Measurements from ENCODE around the gene ANO6.

ANO6 gene

DNA sequence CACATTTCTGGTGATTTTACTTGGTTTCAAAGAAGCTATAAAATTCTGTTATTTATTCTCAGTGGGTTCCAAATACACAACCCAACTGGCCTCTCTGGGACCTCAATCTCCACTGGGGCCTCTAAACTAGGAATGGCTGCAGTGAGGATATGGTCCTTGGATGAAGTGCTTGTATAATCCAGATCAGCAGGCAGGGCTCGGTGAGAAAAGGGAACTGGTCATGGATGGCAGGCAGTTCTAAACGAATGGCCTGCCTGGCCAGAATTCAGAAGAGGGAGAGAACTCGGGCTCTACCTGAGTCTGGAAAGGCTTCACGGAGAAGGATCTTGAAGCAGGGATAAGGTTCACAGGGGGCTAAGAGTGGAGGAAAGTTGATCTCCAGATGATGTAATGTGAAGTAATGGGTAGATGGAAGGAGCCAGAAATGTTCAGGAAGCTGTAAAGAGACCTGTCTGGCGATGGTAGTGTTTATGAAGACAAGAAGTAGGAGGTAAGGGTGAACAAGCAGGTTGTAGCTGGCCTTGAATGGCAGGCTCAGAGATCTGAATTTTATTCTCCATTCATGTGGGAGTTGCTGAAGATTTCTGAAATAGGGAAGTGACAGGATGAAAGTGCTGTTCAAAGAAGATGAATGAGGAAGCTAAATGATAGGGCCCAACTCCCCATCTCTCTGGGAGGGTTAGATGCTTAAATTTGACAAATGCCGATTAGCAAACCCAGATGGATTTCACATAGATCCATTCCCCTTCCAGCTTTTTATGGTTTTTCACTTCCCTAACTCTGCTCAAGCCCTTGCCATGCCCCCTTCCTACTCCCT lies 31.5 kb upstream of the ANO6 start:
- Histone ChIP-seq H3K27me3 (ENCODE audit: control insufficient read depth in 5 of 5, insufficient read depth in 4 of 5, low read length in 5 of 5) (no peaks in the 10 kb centered on the region), H3K4me3 (ENCODE audit: low read depth in 1 of 5, low read length in 5 of 5) (no peak overlapping the region), H3K9ac (ENCODE audit: low read length in 5 of 5) (no peak overlapping the region), H3K9me3 (ENCODE audit: control insufficient read depth in 5 of 5, low read length in 5 of 5) (peaks cover 0 to 2% (median under 1%) of the 10 kb centered on the region in 5 donors), H3K4me1 (ENCODE audit: control insufficient read depth in 5 of 5, insufficient read depth in 5 of 5, low read length in 5 of 5) (peaks cover 0 to 15% (median 9%) of the 10 kb centered on the region in 5 donors), H3K27ac (ENCODE audit: low read depth, low read length) (no peak overlapping the region), H3K36me3 (ENCODE audit: control insufficient read depth in 5 of 5, insufficient read depth in 5 of 5, low read length in 5 of 5) (no peaks in the 10 kb centered on the region)

DNA sequence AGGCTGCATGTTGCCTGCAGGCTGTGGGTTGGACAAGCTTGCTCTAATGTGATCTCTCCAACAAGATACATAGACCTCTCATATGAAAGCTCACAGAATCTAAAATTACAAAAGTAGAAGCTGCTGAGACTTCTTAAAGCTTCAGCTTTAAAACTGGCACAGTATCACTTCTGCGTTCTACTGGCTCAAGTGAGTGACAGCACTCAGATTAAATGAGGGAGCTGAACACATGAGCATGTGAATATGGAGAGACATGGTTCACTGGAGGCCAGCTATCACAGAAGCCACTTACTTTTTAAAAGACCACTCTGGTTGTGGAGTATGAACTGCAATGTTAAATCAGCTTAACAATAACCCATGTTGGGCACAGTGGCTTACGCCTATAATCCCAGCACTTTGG lies 29.1 kb upstream of the ANO6 start:
- Histone ChIP-seq H3K27me3 (ENCODE audit: control insufficient read depth in 5 of 5, insufficient read depth in 4 of 5, low read length in 5 of 5) (no peaks in the 10 kb centered on the region), H3K4me3 (ENCODE audit: low read depth in 1 of 5, low read length in 5 of 5) (no peak overlapping the region), H3K36me3 (ENCODE audit: control insufficient read depth in 5 of 5, insufficient read depth in 5 of 5, low read length in 5 of 5) (no peaks in the 10 kb centered on the region), H3K27ac (ENCODE audit: low read depth, low read length) (no peak overlapping the region), H3K4me1 (ENCODE audit: control insufficient read depth in 5 of 5, insufficient read depth in 5 of 5, low read length in 5 of 5) (peaks cover 0 to 15% (median 10%) of the 10 kb centered on the region in 5 donors), H3K9ac (ENCODE audit: low read length in 5 of 5) (no peak overlapping the region), H3K9me3 (ENCODE audit: control insufficient read depth in 5 of 5, low read length in 5 of 5) (no peaks in the 10 kb centered on the region)

DNA sequence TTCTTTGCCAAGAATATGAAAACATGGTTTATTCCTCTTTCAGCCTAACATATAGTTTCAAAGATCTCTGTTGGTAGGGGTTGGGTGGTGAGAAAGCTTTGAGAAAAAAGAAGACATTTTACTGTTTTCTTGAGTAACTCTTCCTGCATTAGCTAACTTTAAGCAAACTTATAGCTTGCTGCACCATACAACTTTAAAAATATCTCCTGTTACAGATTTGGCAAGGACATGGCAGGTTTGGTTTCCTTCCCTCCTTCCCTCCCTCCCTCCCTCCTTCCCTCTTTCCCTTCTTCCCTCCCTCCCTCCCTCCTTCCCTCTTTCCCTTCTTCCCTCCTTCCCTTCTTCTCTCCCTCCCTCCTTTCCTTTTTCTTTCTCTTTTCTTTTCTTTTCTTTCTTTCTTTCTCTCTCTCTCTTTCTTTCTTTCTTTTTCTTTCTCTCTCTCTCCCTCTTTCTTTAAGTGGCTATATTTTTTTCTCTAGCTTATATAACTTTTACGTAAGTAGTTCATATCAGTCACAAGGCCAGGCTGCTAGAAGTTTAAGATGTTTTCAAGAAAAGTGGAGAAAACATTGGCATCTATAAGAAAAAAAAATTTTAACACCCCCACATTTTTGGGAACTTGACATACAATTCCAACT lies 26.0 kb upstream of the ANO6 start:
- Histone ChIP-seq H3K27ac (ENCODE audit: low read depth, low read length) (peak overlapping the region; percentile 42), H3K36me3 (ENCODE audit: control insufficient read depth in 5 of 5, insufficient read depth in 5 of 5, low read length in 5 of 5) (no peaks in the 10 kb centered on the region), H3K4me1 (ENCODE audit: control insufficient read depth in 5 of 5, insufficient read depth in 5 of 5, low read length in 5 of 5) (peaks cover 0 to 15% (median 6%) of the 10 kb centered on the region in 5 donors), H3K9ac (ENCODE audit: low read length in 5 of 5) (no peak overlapping the region), H3K9me3 (ENCODE audit: control insufficient read depth in 5 of 5, low read length in 5 of 5) (no peaks in the 10 kb centered on the region), H3K4me3 (ENCODE audit: low read depth in 1 of 5, low read length in 5 of 5) (no peak overlapping the region), H3K27me3 (ENCODE audit: control insufficient read depth in 5 of 5, insufficient read depth in 4 of 5, low read length in 5 of 5) (no peaks in the 10 kb centered on the region)

DNA sequence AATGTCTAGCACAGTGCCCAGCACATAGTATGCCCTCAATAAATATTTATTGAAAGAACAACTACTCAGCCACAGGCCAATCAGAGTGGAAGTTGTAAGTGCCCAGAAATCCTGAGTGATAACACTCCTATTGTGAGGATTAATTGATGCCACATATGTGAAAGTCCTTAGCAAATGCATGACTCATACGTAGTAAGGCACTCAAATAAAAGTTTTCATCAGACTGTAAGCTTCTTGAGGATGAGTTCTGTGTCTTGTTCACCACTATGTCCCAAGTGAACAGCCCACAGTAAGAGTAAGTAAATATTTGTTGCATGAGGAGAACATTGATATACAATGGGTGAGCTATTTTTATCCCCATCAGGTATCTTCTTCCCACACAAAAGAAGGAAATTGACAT lies 24.7 kb upstream of the ANO6 start:
- Histone ChIP-seq H3K27ac (ENCODE audit: low read depth, low read length) (no peak overlapping the region), H3K27me3 (ENCODE audit: control insufficient read depth in 5 of 5, insufficient read depth in 4 of 5, low read length in 5 of 5) (no peaks in the 10 kb centered on the region), H3K9ac (ENCODE audit: low read length in 5 of 5) (no peak overlapping the region), H3K9me3 (ENCODE audit: control insufficient read depth in 5 of 5, low read length in 5 of 5) (no peaks in the 10 kb centered on the region), H3K36me3 (ENCODE audit: control insufficient read depth in 5 of 5, insufficient read depth in 5 of 5, low read length in 5 of 5) (no peaks in the 10 kb centered on the region), H3K4me3 (ENCODE audit: low read depth in 1 of 5, low read length in 5 of 5) (no peak overlapping the region), H3K4me1 (ENCODE audit: control insufficient read depth in 5 of 5, insufficient read depth in 5 of 5, low read length in 5 of 5) (peaks cover 0 to 15% (median 6%) of the 10 kb centered on the region in 5 donors)

DNA sequence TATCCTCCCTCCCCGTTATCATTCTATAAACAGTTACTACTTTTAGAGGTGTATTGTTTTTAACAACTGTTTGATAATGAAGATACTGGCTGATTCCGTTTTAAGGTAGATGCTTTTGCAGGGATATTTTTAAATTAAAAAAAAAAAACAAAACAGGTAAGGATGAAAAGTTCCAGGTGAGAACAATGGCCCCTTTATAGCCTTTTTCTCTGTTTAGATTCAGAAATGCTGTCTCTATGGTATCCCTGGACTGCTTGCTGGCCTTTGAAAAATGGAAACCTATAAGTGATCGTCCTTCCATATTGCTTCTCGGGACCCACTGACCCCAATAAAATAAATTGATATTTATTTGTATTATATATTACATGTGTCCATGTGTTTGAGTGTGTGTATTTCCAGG lies 23.2 kb upstream of the ANO6 start:
- H3K36me3 ChIP-seq (ENCODE audit: control insufficient read depth in 5 of 5, insufficient read depth in 5 of 5, low read length in 5 of 5) = no peaks in the 10 kb centered on the region
- no peaks in the 10 kb centered on the region for H3K9me3 ChIP-seq (ENCODE audit: control insufficient read depth in 5 of 5, low read length in 5 of 5)

DNA sequence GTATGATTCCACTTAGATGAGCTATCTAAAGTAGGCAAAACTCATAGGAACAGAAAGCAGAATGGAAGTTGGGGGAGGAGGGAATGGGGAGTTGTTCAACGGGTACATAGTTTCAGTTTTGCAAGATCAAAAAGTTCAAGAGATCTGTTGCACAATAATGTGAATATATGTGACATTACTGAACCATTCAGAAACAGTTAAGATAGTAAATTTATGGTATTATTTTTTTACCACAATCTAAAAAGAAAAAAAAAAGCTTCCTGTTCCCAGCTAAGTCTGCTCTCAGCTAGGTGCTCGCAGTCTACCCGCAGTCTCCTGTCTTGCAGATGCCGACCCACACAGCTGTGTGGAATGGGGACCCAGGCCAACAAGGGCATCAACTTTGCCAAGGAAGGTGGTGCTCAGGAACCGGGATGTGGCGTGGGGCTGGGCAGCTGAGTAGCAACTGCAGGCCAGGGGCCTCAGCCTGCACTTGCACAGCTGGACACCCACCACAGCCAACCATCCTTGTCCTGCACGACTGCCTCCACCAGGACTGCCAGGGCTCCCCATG lies 15.3 kb upstream of the ANO6 start:
- no peak overlapping the region for H3K9ac ChIP-seq (ENCODE audit: low read length in 5 of 5)
- no peaks in the 10 kb centered on the region for H3K27me3 ChIP-seq (ENCODE audit: control insufficient read depth in 5 of 5, insufficient read depth in 4 of 5, low read length in 5 of 5)
- no peaks in the 10 kb centered on the region for H3K36me3 ChIP-seq (ENCODE audit: control insufficient read depth in 5 of 5, insufficient read depth in 5 of 5, low read length in 5 of 5)
- peak overlapping the region in 3 of 5 donors; percentile 2 to 35 (median 23) for H3K4me3 ChIP-seq (ENCODE audit: low read depth in 1 of 5, low read length in 5 of 5)
- H3K27ac ChIP-seq (ENCODE audit: low read depth, low read length) = peak overlapping the region; percentile 58
- no peaks in the 10 kb centered on the region for H3K9me3 ChIP-seq (ENCODE audit: control insufficient read depth in 5 of 5, low read length in 5 of 5)
- H3K4me1 ChIP-seq (ENCODE audit: control insufficient read depth in 5 of 5, insufficient read depth in 5 of 5, low read length in 5 of 5) = peaks cover 2 to 53% (median 38%) of the 10 kb centered on the region in 5 donors

More for the DNA sequence above, 23.2 kb upstream of the ANO6 start:
- no peaks in the 10 kb centered on the region for H3K27me3 ChIP-seq (ENCODE audit: control insufficient read depth in 5 of 5, insufficient read depth in 4 of 5, low read length in 5 of 5)
- H3K9ac ChIP-seq (ENCODE audit: low read length in 5 of 5) = no peak overlapping the region
- H3K4me1 ChIP-seq (ENCODE audit: control insufficient read depth in 5 of 5, insufficient read depth in 5 of 5, low read length in 5 of 5) = peaks cover 0 to 15% (median 6%) of the 10 kb centered on the region in 5 donors
- peak overlapping the region; percentile 19 for H3K27ac ChIP-seq (ENCODE audit: low read depth, low read length)
- no peak overlapping the region for H3K4me3 ChIP-seq (ENCODE audit: low read depth in 1 of 5, low read length in 5 of 5)

DNA sequence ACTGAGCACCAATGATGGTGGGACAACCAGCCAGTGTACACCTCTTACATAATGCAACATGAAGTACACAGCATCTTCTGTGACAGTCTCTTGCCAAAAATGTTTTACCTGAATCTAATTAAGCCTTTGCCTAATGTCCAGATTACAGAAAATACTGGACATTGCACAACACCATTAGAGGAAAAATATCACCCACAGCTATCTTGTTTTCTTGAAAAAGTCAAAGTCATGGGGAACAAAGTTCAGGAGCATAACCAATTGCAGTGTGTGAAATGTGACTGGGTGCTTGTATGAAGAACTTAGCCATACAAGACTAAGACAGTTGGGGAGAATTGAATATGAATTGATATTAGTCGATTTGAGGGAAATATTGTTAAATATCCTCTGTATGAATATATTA lies 12.1 kb upstream of the ANO6 start:
- Histone ChIP-seq H3K27ac (ENCODE audit: low read depth, low read length) (peak overlapping the region; percentile 92), H3K9ac (ENCODE audit: low read length in 5 of 5) (peak overlapping the region in 2 of 5 donors; percentile 2 to 13), H3K4me3 (ENCODE audit: low read depth in 1 of 5, low read length in 5 of 5) (no peak overlapping the region), H3K9me3 (ENCODE audit: control insufficient read depth in 5 of 5, low read length in 5 of 5) (no peaks in the 10 kb centered on the region), H3K36me3 (ENCODE audit: control insufficient read depth in 5 of 5, insufficient read depth in 5 of 5, low read length in 5 of 5) (no peaks in the 10 kb centered on the region), H3K4me1 (ENCODE audit: control insufficient read depth in 5 of 5, insufficient read depth in 5 of 5, low read length in 5 of 5) (peaks cover 2 to 61% (median 46%) of the 10 kb centered on the region in 5 donors), H3K27me3 (ENCODE audit: control insufficient read depth in 5 of 5, insufficient read depth in 4 of 5, low read length in 5 of 5) (no peaks in the 10 kb centered on the region)

DNA sequence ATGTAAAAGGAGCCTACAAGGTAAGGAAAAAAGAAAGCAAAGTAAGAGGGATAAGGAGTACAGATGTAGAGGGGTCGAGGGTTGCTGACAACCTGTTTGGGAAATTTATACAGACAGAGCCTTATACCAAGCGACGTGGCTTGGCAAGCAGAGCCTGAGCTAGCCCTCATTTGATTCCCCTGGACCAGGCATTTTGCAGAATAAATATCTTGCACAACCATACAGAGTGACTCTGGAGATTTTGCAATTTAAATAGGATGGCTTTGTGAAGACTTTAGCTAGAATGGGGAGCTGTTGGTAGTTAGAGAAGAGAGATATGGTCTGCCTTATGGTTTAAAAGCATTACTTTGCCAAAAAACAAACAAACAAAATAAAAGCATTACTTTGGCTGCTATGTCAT lies 11.1 kb upstream of the ANO6 start:
- Histone ChIP-seq H3K9ac (ENCODE audit: low read length in 5 of 5) (no peak overlapping the region), H3K36me3 (ENCODE audit: control insufficient read depth in 5 of 5, insufficient read depth in 5 of 5, low read length in 5 of 5) (no peaks in the 10 kb centered on the region), H3K27me3 (ENCODE audit: control insufficient read depth in 5 of 5, insufficient read depth in 4 of 5, low read length in 5 of 5) (no peaks in the 10 kb centered on the region), H3K4me1 (ENCODE audit: control insufficient read depth in 5 of 5, insufficient read depth in 5 of 5, low read length in 5 of 5) (peaks cover 2 to 54% (median 44%) of the 10 kb centered on the region in 5 donors), H3K4me3 (ENCODE audit: low read depth in 1 of 5, low read length in 5 of 5) (no peak overlapping the region), H3K9me3 (ENCODE audit: control insufficient read depth in 5 of 5, low read length in 5 of 5) (no peaks in the 10 kb centered on the region), H3K27ac (ENCODE audit: low read depth, low read length) (peak overlapping the region; percentile 92)

DNA sequence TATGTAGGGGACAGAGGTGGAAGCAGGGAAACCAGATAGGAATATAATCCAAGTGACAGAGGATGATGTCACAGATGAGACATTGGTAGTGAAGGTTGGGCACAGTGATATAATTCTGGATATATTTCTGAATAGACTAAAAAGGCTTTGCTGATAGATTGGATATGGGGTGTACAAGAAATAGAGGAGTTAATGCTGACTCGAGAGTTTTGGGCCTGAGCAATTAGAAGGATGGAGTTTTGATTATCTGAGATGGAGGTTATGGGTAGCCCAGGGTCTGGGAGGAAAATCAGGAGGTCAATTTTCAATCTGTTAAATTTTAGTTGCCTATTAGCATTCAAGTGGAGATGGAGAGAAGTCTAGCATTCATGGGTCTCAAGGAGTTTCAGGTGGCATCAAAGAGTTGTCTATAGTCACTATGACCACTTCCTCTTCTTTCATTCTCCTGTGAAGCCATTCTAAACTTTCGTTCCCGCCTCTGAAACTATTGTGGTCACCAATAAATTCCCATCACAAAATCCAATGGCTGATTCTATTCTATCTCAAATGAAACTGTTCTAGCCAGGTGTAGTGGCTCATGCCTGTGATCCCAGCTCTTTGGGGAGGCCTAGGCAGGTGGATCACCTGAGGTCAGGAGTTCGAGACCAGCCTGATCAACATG lies 10.6 kb upstream of the ANO6 start:
- Histone ChIP-seq H3K4me3 (ENCODE audit: low read depth in 1 of 5, low read length in 5 of 5) (no peak overlapping the region), H3K4me1 (ENCODE audit: control insufficient read depth in 5 of 5, insufficient read depth in 5 of 5, low read length in 5 of 5) (peaks cover 2 to 51% (median 41%) of the 10 kb centered on the region in 5 donors), H3K27ac (ENCODE audit: low read depth, low read length) (peak overlapping the region; percentile 92), H3K27me3 (ENCODE audit: control insufficient read depth in 5 of 5, insufficient read depth in 4 of 5, low read length in 5 of 5) (no peaks in the 10 kb centered on the region), H3K36me3 (ENCODE audit: control insufficient read depth in 5 of 5, insufficient read depth in 5 of 5, low read length in 5 of 5) (no peaks in the 10 kb centered on the region), H3K9ac (ENCODE audit: low read length in 5 of 5) (no peak overlapping the region), H3K9me3 (ENCODE audit: control insufficient read depth in 5 of 5, low read length in 5 of 5) (no peaks in the 10 kb centered on the region)

Measured in subcutaneous abdominal adipose tissue (tissue), 5 donors.